ENCODE results near the gene LKAAEAR1. TPM values are rescaled to one million over a fixed set of nuclear protein-coding genes. Genes with fewer than 3 reads are reported as not detected.

The LKAAEAR1 gene
- total and polyA plus RNA-seq, 9 of the 15 experiments (the other 6 are each of a cell fraction or from before 2014, with no cell fraction given) = not detected

GRCh38 chr20:64098471-64099013 lies 14.3 kb upstream of the LKAAEAR1 start:
- intact Hi-C loops (cut with micrococcal nuclease) = no loop called here
- FAIRE-seq (no peak), ATAC-seq (no peak), DNase-seq (ENCODE audit: extremely low read depth in 1 of 4, low spot score in 3 of 4) (no peak)
- H3K36me3 ChIP-seq (ENCODE audit: control insufficient read depth, insufficient read depth, low read length) = no peaks in the 10 kb centered on the region
- peaks cover 7% of the 10 kb centered on the region; the same call in 1 of the 2 replicates for H4K20me1 ChIP-seq (replicated peaks; ENCODE audit: control insufficient read depth, insufficient read depth, low read length)
- H3K9ac ChIP-seq (ENCODE audit: insufficient read depth in 1 of 2, low read depth in 2 of 2, low read length in 2 of 2) = no peak overlapping the region
- no peak overlapping the region for H3K4me2 ChIP-seq (ENCODE audit: insufficient read depth, low read length)
- H3K27me3 ChIP-seq (ENCODE audit: control insufficient read depth in 2 of 2, insufficient read depth in 2 of 2, low read length in 2 of 2) = peaks cover 32 to 54% of the 10 kb centered on the region in 2 experiments
- in situ Hi-C loops (cut with MboI) = no loop called here
- CTCF ChIA-PET (ENCODE audit: low intra/inter-chr PET ratio) = no interaction called here
- H2AFZ ChIP-seq (ENCODE audit: low read depth, low read length) = no peak overlapping the region
- H3K4me1 ChIP-seq (replicated peaks in 1 of 2; ENCODE audit: control insufficient read depth in 2 of 2, insufficient read depth in 2 of 2, low read length in 2 of 2) = peaks cover 0 to 19% of the 10 kb centered on the region in 2 experiments; a peak in 3 of 5 replicates
- H3K79me2 ChIP-seq (ENCODE audit: control insufficient read depth, insufficient read depth, low read length) = no peaks in the 10 kb centered on the region
- no peaks in the 10 kb centered on the region for H3K9me3 ChIP-seq (replicated peaks; ENCODE audit: control insufficient read depth, insufficient read depth, low read depth, low read length)
- no TSS peak for BruUV-seq (replicated peaks)
- H3K4me3 ChIP-seq = no peak overlapping the region
- POLR2A ChIA-PET = interaction anchor here (1.0 kb wide), 1 partner anchor 57 kb away, joined by 3 read pairs; no protein-coding TSS in a partner anchor
- H3K27ac ChIP-seq (ENCODE audit: extremely low read depth, low read depth, low read length) = no peak overlapping the region
- 11% methylated on average over 26 of the region's 28 CpGs for WGBS (ENCODE audit: insufficient coverage, low coverage, missing lambda C conversion rate)
- no peaks in the 10 kb centered on the region for H3K9me1 ChIP-seq (ENCODE audit: control insufficient read depth, insufficient read depth, low read length)
- TF ChIP-seq, protein P1, sequence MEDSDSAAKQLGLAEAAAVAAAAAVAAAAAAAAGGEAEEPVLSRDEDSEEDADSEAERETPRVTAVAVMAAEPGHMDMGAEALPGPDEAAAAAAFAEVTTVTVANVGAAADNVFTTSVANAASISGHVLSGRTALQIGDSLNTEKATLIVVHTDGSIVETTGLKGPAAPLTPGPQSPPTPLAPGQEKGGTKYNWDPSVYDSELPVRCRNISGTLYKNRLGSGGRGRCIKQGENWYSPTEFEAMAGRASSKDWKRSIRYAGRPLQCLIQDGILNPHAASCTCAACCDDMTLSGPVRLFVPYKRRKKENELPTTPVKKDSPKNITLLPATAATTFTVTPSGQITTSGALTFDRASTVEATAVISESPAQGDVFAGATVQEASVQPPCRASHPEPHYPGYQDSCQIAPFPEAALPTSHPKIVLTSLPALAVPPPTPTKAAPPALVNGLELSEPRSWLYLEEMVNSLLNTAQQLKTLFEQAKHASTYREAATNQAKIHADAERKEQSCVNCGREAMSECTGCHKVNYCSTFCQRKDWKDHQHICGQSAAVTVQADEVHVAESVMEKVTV (CRISPR knock-in tag; IDR thresholded peaks at IDR 0.05) = no peak
- no peak for TF ChIP-seq ZKSCAN8 (CRISPR knock-in tag; IDR thresholded peaks at IDR 0.05)
- TF ChIP-seq ZHX1 (conservative IDR thresholded peaks at IDR 0.05; ENCODE audit: low read length) = no peak
- TF ChIP-seq ZNF699 (CRISPR knock-in tag; IDR thresholded peaks at IDR 0.05; ENCODE audit: insufficient replicate concordance) = no peak
- no peak for TF ChIP-seq MAFK (IDR thresholded peaks at IDR 0.05; ENCODE audit: low read length)
- no peak for TF ChIP-seq BHLHE40 (IDR thresholded peaks at IDR 0.05; ENCODE audit: low read length)
- no peak for TF ChIP-seq BRD4 (IDR thresholded peaks at IDR 0.05)
- no peak for TF ChIP-seq HMG20A (CRISPR knock-in tag; conservative IDR thresholded peaks at IDR 0.05)
- TF ChIP-seq ZNF77 (CRISPR knock-in tag; IDR thresholded peaks at IDR 0.05) = no peak
- TF ChIP-seq PHB2 (IDR thresholded peaks at IDR 0.05; ENCODE audit: low read depth) = no peak
- TF ChIP-seq RFX5 (IDR thresholded peaks at IDR 0.05; ENCODE audit: low read depth, low read length) = no peak
- no peak for TF ChIP-seq ZBTB1 (CRISPR knock-in tag; IDR thresholded peaks at IDR 0.05; ENCODE audit: borderline replicate concordance, low read depth)
- no peak for TF ChIP-seq YBX1 (IDR thresholded peaks at IDR 0.05)
- TF ChIP-seq FOXA3 (CRISPR knock-in tag; conservative IDR thresholded peaks at IDR 0.05 in 1 of 2, IDR thresholded peaks at IDR 0.05 in 1 of 2) = no peak

Measured in K562 (cell line).